PFSK-1 (cell line): ENCODE measurements around the gene CNTNAP2.

Source experiments
- FOXP2 ChIP-seq: optimal IDR thresholded peaks from 2 replicates; pipeline ENCODE3; 2011; ENCODE audit warnings: borderline replicate concordance, control low read depth, inconsistent platforms; ENCODE audit not compliant: insufficient read depth; ENCODE audit errors: extremely low read length, extremely low read depth
- POLR2AphosphoS5 ChIP-seq: IDR thresholded peaks from 2 replicates; pipeline ENCODE4 v1.6.1; 2012; ENCODE audit warnings: low read depth, mild to moderate bottlenecking, control low read depth, low read length, moderate library complexity
- REST ChIP-seq, 2 experiments: IDR thresholded peaks; 2 replicates each; pipeline versions ENCODE4 v1.6.1 to v1.8.0; 2011 to 2012; ENCODE audit warnings: low read depth in 2 of 2, low read length in 2 of 2, control low read depth in 1 of 2, inconsistent platforms in 1 of 2, mild to moderate bottlenecking in 1 of 2, moderate library complexity in 1 of 2; ENCODE audit not compliant: insufficient read depth in 1 of 2
- TAF1 ChIP-seq: IDR thresholded peaks from 2 replicates; pipeline ENCODE4 v1.6.1; 2012; ENCODE audit warnings: low read length, control low read depth, borderline replicate concordance; ENCODE audit not compliant: insufficient read depth

- TF ChIP-seq POLR2AphosphoS5 (no peak), REST (IDR thresholded peaks at IDR 0.05; ENCODE audit: insufficient read depth in 1 of 2, low read depth in 2 of 2, low read length in 2 of 2) (no peak), FOXP2 (no peak), TAF1 (no peak)
Measured at GRCh38 chr7:146874722-146875121, 758.1 kb downstream of the CNTNAP2 start.
